HepG2 (cell line): ENCODE results near the gene TPRA1. TPM values are rescaled to one million over a fixed set of nuclear protein-coding genes. Genes with fewer than 3 reads are reported as not detected.

Experiments used
- ATAC-seq: fragments of 200-7000 bp; cut with Tn5 transposase; 3 replicates; pipeline ENCODE4 v1.9.1; 2020; ENCODE audit warnings: mild to moderate bottlenecking, moderate library complexity
- BruUV-seq: library from RNA; stranded (reverse); fragments of 400-500 nt; replicated peaks from 2 replicates; lab custom pipeline; 2021; lab: Mats Ljungman, UMichigan
- CTCF ChIA-PET: fragments of 300-600 bp; formaldehyde crosslinking; extraction: SDS; loops from one replicate; lab custom pipeline; 2021; ENCODE audit warnings: low total read pairs, inconsistent platforms, low intra/inter-chr PET ratio; lab: Yijun Ruan, JAX
- POLR2A ChIA-PET: fragments of 350-600 bp; sonication (Branson Sonifier 250); formaldehyde crosslinking; loops from one replicate; lab custom pipeline; 2020; ENCODE audit warnings: antibody characterized with exemption, inconsistent platforms; lab: Yijun Ruan, JAX
- DNase-seq: peaks from one replicate; pipeline ENCODE4 v3.0.0-alpha.2; 2015; ENCODE audit warnings: low spot score
- FAIRE-seq: peaks from 3 replicates; lab custom pipeline; 2011; peaks lifted over from hg19 to GRCh38; lab: Jason Lieb, UNC
- H2AFZ ChIP-seq: one replicate; pipeline ENCODE4 v1.6.1; 2011; ENCODE audit warnings: low read length, inconsistent platforms
- H3K27ac ChIP-seq: fragments of 300-600 bp; 3 replicates; pipeline ENCODE4 v1.8.0; 2011; ENCODE audit warnings: mixed run types, mild to moderate bottlenecking, mixed read lengths, low read length, inconsistent platforms; ENCODE audit not compliant: insufficient read depth; ENCODE audit errors: extremely low read length
- H3K27me3 ChIP-seq, 2 experiments: fragments of 200-600 bp in 1 of 2; 2 replicates in 1 of 2; 3 replicates in 1 of 2; pipeline versions ENCODE4 v1.6.0 to v1.8.0; 2011; ENCODE audit warnings: low read length in 2 of 2, mild to moderate bottlenecking in 2 of 2, moderate library complexity in 2 of 2, inconsistent platforms in 1 of 2; ENCODE audit not compliant: insufficient read depth in 2 of 2, control insufficient read depth in 1 of 2
- H3K36me3 ChIP-seq, 2 experiments: fragments of 200-600 bp in 1 of 2; replicated peaks in 1 of 2; 2 replicates in 1 of 2; 3 replicates in 1 of 2; pipeline versions ENCODE4 v1.5.1 to v1.8.0; 2011; ENCODE audit warnings: low read length in 2 of 2, inconsistent platforms in 1 of 2; ENCODE audit not compliant: insufficient read depth in 2 of 2, control insufficient read depth in 1 of 2
- H3K4me1 ChIP-seq: 2 replicates; pipeline ENCODE4 v1.5.1; 2012; ENCODE audit warnings: low read length, inconsistent platforms; ENCODE audit not compliant: insufficient read depth
- H3K4me2 ChIP-seq: 2 replicates; pipeline ENCODE4 v1.6.0; 2011; ENCODE audit warnings: low read depth, low read length, inconsistent platforms
- H3K4me3 ChIP-seq, 3 experiments: fragments of 200-600 bp in 1 of 3; sonication (generic), shearing (Covaris generic) in 1 of 3; replicated peaks in 1 of 3; 2 replicates each; pipeline ENCODE4 v1.5.1; 2011 to 2016; ENCODE audit warnings: low read length in 3 of 3, inconsistent platforms in 2 of 3, low read depth in 2 of 3, mild to moderate bottlenecking in 2 of 3, control low read depth in 1 of 3, mixed read lengths in 1 of 3; ENCODE audit not compliant: insufficient read depth in 1 of 3
- H3K79me2 ChIP-seq: one replicate; pipeline ENCODE4 v1.6.1; 2011; ENCODE audit warnings: low read length, inconsistent platforms; ENCODE audit not compliant: insufficient read depth
- H3K9ac ChIP-seq: 2 replicates; pipeline ENCODE4 v1.6.0; 2011; ENCODE audit warnings: mild to moderate bottlenecking, low read depth, low read length, inconsistent platforms; ENCODE audit not compliant: insufficient read depth
- H3K9me3 ChIP-seq: 2 replicates; pipeline ENCODE4 v1.5.1; 2012; ENCODE audit warnings: mild to moderate bottlenecking, low read length
- H4K20me1 ChIP-seq: 2 replicates; pipeline ENCODE4 v1.6.0; 2011; ENCODE audit warnings: inconsistent platforms, mild to moderate bottlenecking, low read length, moderate library complexity; ENCODE audit not compliant: insufficient read depth
- ATM ChIP-seq: fragments of 450-650 bp; IDR thresholded peaks from 2 replicates; pipeline ENCODE4 v1.7.1; 2017; ENCODE audit warnings: mild to moderate bottlenecking, borderline replicate concordance
- CCDC6 ChIP-seq: sonication (generic); formaldehyde crosslinking; IDR thresholded peaks from 2 replicates; pipeline ENCODE4 v1.8.1; 2022; ENCODE audit warnings: mild to moderate bottlenecking, missing genetic modification reagents, moderate library complexity
- DPF2 ChIP-seq: sonication (generic); formaldehyde crosslinking; IDR thresholded peaks from 2 replicates; pipeline ENCODE4 v1.4.0; 2020; ENCODE audit warnings: mild to moderate bottlenecking, low read depth, missing genetic modification reagents, borderline replicate concordance
- ELF1 ChIP-seq: sonication (generic); formaldehyde crosslinking; IDR thresholded peaks from 2 replicates; pipeline ENCODE4 v1.4.0; 2020; ENCODE audit warnings: missing genetic modification reagents
- HNRNPLL ChIP-seq: fragments of 200-400 bp; formaldehyde crosslinking; IDR thresholded peaks from 2 replicates; pipeline ENCODE4 v1.6.1; 2017; ENCODE audit warnings: mild to moderate bottlenecking, low read depth, low read length; ENCODE audit not compliant: poor library complexity, severe bottlenecking
- KDM4B ChIP-seq: sonication (generic); formaldehyde crosslinking; IDR thresholded peaks from 2 replicates; pipeline ENCODE4 v1.4.0; 2020; ENCODE audit warnings: missing genetic modification reagents
- MYC ChIP-seq: sonication (generic); formaldehyde crosslinking; IDR thresholded peaks from 2 replicates; pipeline ENCODE4 v1.9.0; 2021; ENCODE audit warnings: missing genetic modification reagents, borderline replicate concordance
- RAD21 ChIP-seq: fragments of 450-650 bp; formaldehyde crosslinking; IDR thresholded peaks from 2 replicates; pipeline ENCODE4 v1.5.0; 2020; ENCODE audit warnings: mild to moderate bottlenecking
- SALL1 ChIP-seq: sonication (generic); formaldehyde crosslinking; IDR thresholded peaks from 2 replicates; pipeline ENCODE4 v1.8.0; 2022; ENCODE audit warnings: mild to moderate bottlenecking, missing genetic modification reagents
- ZNF253 ChIP-seq: sonication (generic); formaldehyde crosslinking; IDR thresholded peaks from 2 replicates; pipeline ENCODE4 v1.8.0; 2022; ENCODE audit warnings: mild to moderate bottlenecking, missing genetic modification reagents, borderline replicate concordance
- ZNF619 ChIP-seq: sonication (generic); formaldehyde crosslinking; IDR thresholded peaks from 2 replicates; pipeline ENCODE4 v1.4.0; 2020; ENCODE audit warnings: mild to moderate bottlenecking, missing genetic modification reagents
- ZNF777 ChIP-seq: sonication (generic); formaldehyde crosslinking; IDR thresholded peaks from 2 replicates; pipeline ENCODE4 v1.4.0; 2020; ENCODE audit warnings: missing genetic modification reagents
- ZNF83 ChIP-seq: sonication (generic); formaldehyde crosslinking; IDR thresholded peaks from 2 replicates; pipeline ENCODE4 v1.4.0; 2020; ENCODE audit warnings: missing genetic modification reagents, mild to moderate bottlenecking, borderline replicate concordance
- ZZZ3 ChIP-seq: sonication (generic); formaldehyde crosslinking; IDR thresholded peaks from 2 replicates; pipeline ENCODE4 v1.4.0; 2020; ENCODE audit warnings: missing genetic modification reagents, mild to moderate bottlenecking, borderline replicate concordance
- WGBS: methylation state at CpG from one replicate; pipeline ENCODE4 v1.1.6; 2017; ENCODE audit warnings: low lambda C conversion rate; 5-methylcytosine and 5-hydroxymethylcytosine counted together
- in situ Hi-C: cut with HindIII; loops from 2 replicates; pipeline ENCODE4 v1.10.0; 2017; ENCODE audit warnings: low pct_unique_long_range_greater_than_20kb; ENCODE audit not compliant: extremely low pct_ligation_motif_present
- intact Hi-C: fragments of 100-400 bp; cut with micrococcal nuclease; formaldehyde crosslinking; loops from one replicate; pipeline ENCODE4 v1.10.0; 2022; ENCODE audit not compliant: unreplicated experiment
- polyA plus RNA-seq, 8 experiments: library from polyadenylated mRNA; depleted of rRNA in 3 of 8; stranded (reverse) in 7 of 8; unstranded in 1 of 8; fragments of >200 nt; fragmentation: Illumina TruSeq in 4 of 8; extraction: Trizol in 4 of 8; gene quantifications; 2 replicates each; pipeline versions ENCODE4 v1.2.1 to v1.2.3, GENCODE V29; 2011 to 2016; ENCODE audit warnings: low read depth in 4 of 8, missing spikeins in 1 of 8, mixed read lengths in 1 of 8; ENCODE audit not compliant: insufficient read depth in 1 of 8
- total RNA-seq, 5 experiments: library from RNA; depleted of rRNA; stranded (reverse); fragments of >200 nt; fragmentation: Illumina TruSeq; extraction: Trizol; gene quantifications; 2 replicates each; pipeline ENCODE4 v1.2.3, GENCODE V29; 2016; ENCODE audit warnings: low read depth in 1 of 5
- TF ChIP-seq, protein P1 (sequence below): sonication (generic); IDR thresholded peaks from 2 replicates; pipeline ENCODE4 v1.6.1; 2016; ENCODE audit warnings: low read depth, borderline replicate concordance
- TF ChIP-seq, protein P2 (sequence below): sonication (generic); formaldehyde crosslinking; IDR thresholded peaks from 2 replicates; pipeline ENCODE4 v1.4.0; 2020; ENCODE audit warnings: mild to moderate bottlenecking, missing genetic modification reagents
- TF ChIP-seq, protein P3 (sequence below): sonication (generic); formaldehyde crosslinking; IDR thresholded peaks from 2 replicates; pipeline ENCODE4 v1.5.0; 2020; ENCODE audit warnings: missing genetic modification reagents

Gene TPRA1
- total and polyA plus RNA-seq, 2 of the 13 experiments (the other 11 are each of a cell fraction or from before 2014, with no cell fraction given): 25.4 to 25.8 TPM

DNA sequence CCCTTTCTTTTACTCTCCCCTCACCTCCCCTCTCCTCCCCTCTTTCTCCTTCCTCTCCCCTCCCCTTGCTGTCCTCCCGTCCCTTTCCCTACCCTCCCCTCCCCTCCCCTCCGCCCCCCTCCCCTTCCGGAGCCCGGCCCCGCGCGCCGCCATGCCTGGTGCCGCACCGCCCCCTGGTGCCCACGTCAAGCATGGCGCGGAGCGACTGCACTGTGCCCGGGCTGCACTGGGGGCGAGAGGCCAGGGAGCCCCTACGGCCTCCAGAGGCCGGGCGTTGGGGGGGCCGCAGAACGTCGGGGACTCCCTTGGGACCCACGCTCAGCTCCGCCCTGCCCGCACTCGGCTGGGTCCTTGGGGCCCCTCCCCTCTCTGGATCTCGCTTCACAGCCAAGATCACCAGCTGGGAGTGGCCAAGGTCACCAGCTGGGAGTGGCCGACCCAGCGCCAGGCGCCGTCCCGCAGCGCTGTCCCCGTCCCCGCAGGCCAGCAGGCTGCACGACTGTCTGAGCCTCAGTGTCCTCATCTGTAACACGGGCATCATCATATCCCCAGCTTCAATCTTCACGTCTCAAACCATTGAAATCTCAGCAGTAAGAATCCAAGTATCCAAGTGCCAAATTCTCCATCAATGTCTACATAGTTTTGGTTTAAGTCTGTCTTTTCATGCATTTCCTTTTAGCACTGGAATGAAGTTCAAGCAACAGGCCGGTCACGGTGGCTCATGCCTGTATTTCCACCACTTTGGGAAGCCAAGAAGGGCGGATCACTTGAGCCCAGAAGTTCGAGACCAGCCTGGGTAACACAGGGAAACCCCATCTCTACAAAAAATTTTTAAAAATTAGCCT is 42.5 kb downstream of the TPRA1 start:
- H3K9me3 ChIP-seq: no peaks in the 10 kb centered on the region
- POLR2A ChIA-PET: no interaction called here
- H3K79me2 ChIP-seq: no peaks in the 10 kb centered on the region
- H3K27ac ChIP-seq: no peak overlapping the region
- H4K20me1 ChIP-seq: no peaks in the 10 kb centered on the region
- intact Hi-C loops: loop anchor here (10.0 kb wide), 1 partner anchor 563 kb away; the partner anchor contains the start of gene PLXNA1
- in situ Hi-C loops: no loop called here
- no peaks in the 10 kb centered on the region for H3K36me3 ChIP-seq
- ATAC-seq (peak; percentile 72), FAIRE-seq (no peak), DNase-seq (peak; percentile 14)
- peaks cover 42% of the 10 kb centered on the region for H3K4me1 ChIP-seq
- peaks cover 2 to 16% of the 10 kb centered on the region in 2 experiments; a peak in 3 of 5 replicates for H3K27me3 ChIP-seq
- 0 out of 2 replicates have a peak overlapping the region, but pooled peaks have one; percentile 18 for H3K9ac ChIP-seq
- no peak overlapping the region for H2AFZ ChIP-seq
- peak overlapping the region; percentile 44 to 75 (median 48); a peak in 5 of 6 replicates for H3K4me3 ChIP-seq
- peak overlapping the region; percentile 79 for H3K4me2 ChIP-seq
- no TSS peak for BruUV-seq
- CTCF ChIA-PET: no interaction called here
- 10% methylated on average over 24 of the region's 42 CpGs for WGBS
- TF ChIP-seq, protein P1, sequence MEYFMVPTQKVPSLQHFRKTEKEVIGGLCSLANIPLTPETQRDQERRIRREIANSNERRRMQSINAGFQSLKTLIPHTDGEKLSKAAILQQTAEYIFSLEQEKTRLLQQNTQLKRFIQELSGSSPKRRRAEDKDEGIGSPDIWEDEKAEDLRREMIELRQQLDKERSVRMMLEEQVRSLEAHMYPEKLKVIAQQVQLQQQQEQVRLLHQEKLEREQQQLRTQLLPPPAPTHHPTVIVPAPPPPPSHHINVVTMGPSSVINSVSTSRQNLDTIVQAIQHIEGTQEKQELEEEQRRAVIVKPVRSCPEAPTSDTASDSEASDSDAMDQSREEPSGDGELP: peak; percentile 88; the same call in 1 of the 2 replicates
- peak; percentile 41 for TF ChIP-seq SALL1 (CRISPR knock-in tag)
- no peak for TF ChIP-seq ZNF777 (CRISPR knock-in tag)
- no peak for TF ChIP-seq ZZZ3 (CRISPR knock-in tag)
- TF ChIP-seq ATM: no peak
- peak; percentile 36; the same call in 1 of the 2 replicates for TF ChIP-seq MYC (CRISPR knock-in tag)
- TF ChIP-seq ELF1 (CRISPR knock-in tag): no peak
- TF ChIP-seq, protein P2, sequence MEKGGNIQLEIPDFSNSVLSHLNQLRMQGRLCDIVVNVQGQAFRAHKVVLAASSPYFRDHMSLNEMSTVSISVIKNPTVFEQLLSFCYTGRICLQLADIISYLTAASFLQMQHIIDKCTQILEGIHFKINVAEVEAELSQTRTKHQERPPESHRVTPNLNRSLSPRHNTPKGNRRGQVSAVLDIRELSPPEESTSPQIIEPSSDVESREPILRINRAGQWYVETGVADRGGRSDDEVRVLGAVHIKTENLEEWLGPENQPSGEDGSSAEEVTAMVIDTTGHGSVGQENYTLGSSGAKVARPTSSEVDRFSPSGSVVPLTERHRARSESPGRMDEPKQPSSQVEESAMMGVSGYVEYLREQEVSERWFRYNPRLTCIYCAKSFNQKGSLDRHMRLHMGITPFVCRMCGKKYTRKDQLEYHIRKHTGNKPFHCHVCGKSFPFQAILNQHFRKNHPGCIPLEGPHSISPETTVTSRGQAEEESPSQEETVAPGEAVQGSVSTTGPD (CRISPR knock-in tag): no peak
- no peak for TF ChIP-seq CCDC6
- no peak for TF ChIP-seq KDM4B
- TF ChIP-seq DPF2: no peak
- no peak for TF ChIP-seq ZNF253 (CRISPR knock-in tag)
- TF ChIP-seq, protein P3, sequence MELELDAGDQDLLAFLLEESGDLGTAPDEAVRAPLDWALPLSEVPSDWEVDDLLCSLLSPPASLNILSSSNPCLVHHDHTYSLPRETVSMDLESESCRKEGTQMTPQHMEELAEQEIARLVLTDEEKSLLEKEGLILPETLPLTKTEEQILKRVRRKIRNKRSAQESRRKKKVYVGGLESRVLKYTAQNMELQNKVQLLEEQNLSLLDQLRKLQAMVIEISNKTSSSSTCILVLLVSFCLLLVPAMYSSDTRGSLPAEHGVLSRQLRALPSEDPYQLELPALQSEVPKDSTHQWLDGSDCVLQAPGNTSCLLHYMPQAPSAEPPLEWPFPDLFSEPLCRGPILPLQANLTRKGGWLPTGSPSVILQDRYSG: no peak
- TF ChIP-seq ZNF83: no peak
- peak; percentile 62 for TF ChIP-seq RAD21
- TF ChIP-seq HNRNPLL: peak; percentile 29
- TF ChIP-seq ZNF619: no peak
